Keratinocyte (primary cell): Measurements from ENCODE around the gene SDC3.

ENCODE experiments used
- CTCF ChIP-seq, 3 experiments: IDR thresholded peaks in 1 of 3; conservative IDR thresholded peaks in 1 of 3; optimal IDR thresholded peaks in 1 of 3; 2 replicates in 2 of 3; 3 replicates in 1 of 3; pipeline versions ENCODE3 to v1.5.1; 2011; ENCODE audit warnings: low read length in 3 of 3, mild to moderate bottlenecking in 3 of 3, moderate library complexity in 2 of 3, control low read depth in 1 of 3, inconsistent platforms in 1 of 3; ENCODE audit not compliant: insufficient read depth in 2 of 3; ENCODE audit errors: extremely low read depth in 1 of 3
- EZH2 ChIP-seq: IDR thresholded peaks from one replicate; pipeline ENCODE4 v1.6.1; 2012; ENCODE audit warnings: inconsistent platforms, mild to moderate bottlenecking, low read length, moderate library complexity

- TF ChIP-seq CTCF (optimal IDR thresholded peaks at IDR 0.05 in 1 of 3, IDR thresholded peaks at IDR 0.05 in 1 of 3, conservative IDR thresholded peaks at IDR 0.05 in 1 of 3; ENCODE audit: extremely low read depth in 1 of 3, insufficient read depth in 2 of 3, low read length in 3 of 3) (no peak), EZH2 (no peak)
Measured at GRCh38 chr1:30875916-30876315, 32.6 kb downstream of the SDC3 start.
